T47D (cell line): Measurements from ENCODE around the gene TRIM37.
A peak's percentile ranks its signal among the peaks of the same experiment; 100 is the strongest.
"Not testable (repeated sequence)": the region's sequence is repeated elsewhere in the genome, so short reads cannot be mapped to it uniquely, and the experiment has no call there.

Source experiments
- DNase-seq, 2 experiments: peaks; one replicate each; pipeline versions ENCODE4 v3.0.0 to v3.0.0-alpha.2; 2011 to 2012; ENCODE audit warnings: low read depth in 1 of 2, low spot score in 1 of 2
- JUND ChIP-seq: IDR thresholded peaks from 2 replicates; pipeline ENCODE4 v1.6.1; 2012; ENCODE audit warnings: low read depth
- in situ Hi-C: cut with HindIII; loops from 2 replicates; pipeline ENCODE4 v1.10.0; 2016; ENCODE audit warnings: low sequenced_read_pairs, low pct_unique_long_range_greater_than_20kb

The TRIM37 gene

DNA sequence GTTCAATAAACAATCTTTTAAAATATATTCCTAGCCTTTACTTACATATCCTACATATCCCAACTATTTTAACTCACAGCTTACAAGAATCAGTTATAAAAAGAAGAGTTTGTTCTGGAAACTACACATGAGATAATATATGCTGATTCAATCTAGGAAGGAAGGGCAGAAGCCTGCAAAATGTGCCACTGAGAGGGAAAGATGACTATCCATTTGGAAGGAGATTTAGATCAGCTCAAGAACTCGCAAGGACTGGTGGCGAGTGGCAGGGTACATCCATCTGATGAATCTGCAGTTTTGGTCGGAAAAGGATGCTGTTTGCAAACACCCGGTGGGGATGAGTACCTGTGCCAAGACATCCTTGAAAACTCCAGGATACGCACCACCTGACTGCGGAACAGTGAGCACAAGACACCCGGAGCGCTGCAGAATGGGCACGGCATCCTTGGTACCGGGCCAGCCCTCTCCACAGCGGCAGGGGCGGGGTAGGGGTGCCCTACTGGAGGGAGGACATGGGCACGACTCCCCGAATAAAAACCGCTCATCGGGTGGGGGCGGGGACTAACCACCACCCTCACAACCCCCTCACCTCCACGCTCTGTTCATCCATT is 723 bp downstream of the TRIM37 start:
- peak; percentile 21 to 88 for DNase-seq
- in situ Hi-C loops, result no loop called here

DNA sequence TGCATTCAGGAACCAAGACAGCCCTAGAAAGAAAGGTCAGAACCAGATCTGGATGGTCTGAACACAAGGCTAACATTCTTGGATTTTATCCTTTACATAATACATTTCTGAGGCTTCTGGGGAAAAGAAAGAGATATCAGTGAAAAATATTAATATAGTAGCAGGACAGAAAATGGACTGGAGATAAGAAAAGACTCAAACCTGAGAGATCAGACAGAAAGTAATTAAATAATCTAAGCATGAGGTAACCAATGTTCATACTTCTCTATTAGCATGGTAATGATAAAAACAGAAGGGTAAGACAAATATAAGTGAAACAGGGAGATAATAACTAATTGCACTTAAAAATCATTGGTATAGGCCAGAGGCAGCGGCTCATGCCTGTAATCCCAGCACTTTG is 5.5 kb downstream of the TRIM37 start:
- no peak for TF ChIP-seq JUND
- no peak for DNase-seq
- in situ Hi-C loops, result no loop called here

More for the DNA sequence above, 723 bp downstream of the TRIM37 start:
- TF ChIP-seq JUND, result no peak

DNA sequence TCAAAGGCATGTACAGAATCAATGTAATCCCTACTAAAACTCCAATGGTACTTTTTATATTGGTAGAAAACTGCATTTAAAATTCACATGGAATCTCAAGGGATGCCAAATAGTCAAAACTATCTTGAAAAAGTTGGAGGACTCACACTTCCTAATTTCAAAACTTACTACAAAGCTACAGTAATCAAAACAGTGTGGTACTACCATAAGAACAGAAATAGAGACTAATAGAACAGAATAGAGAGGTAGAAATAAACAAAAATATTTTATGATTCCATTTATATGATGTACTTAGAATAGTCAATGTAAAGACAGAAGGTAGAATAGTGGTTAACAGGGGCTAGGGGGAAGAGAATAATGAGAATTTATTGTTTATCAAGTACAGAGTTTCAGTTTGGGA is 8.8 kb downstream of the TRIM37 start:
- no peak for TF ChIP-seq JUND
- in situ Hi-C loops, result no loop called here
- no peak for DNase-seq

DNA sequence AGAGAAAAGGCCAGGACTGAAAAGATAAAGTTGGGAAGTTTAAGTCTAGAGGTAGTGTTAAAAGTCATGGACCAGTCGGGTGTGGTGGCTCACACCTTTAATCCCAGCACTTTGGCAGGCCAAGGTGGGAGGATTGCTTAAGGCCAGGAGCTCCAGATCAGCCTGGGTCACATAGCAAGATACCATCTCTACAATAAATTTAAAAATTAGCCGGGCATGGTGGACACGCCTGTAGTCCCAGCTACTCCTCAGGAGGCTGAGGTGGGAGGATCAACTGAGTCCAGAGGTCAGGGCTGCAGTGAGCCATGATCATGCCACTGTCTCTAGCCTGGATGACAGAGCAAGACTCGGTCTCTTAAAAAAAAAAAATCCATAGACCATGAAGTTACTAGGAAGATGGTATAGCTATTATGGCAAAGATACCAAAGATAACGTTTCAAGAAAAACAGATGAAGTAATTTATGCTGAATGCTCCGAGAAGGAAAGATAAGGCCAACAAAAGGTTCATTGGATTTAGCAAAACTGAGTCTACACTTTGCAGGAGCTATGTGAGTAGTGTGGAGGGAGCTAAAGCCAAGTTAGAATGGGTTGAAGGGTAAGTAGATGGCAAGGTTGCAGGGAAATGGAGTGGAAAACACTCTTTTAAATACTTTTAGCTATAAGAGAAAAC is 11.7 kb downstream of the TRIM37 start:
- no peak for TF ChIP-seq JUND
- DNase-seq, result peak in 1 of 2 experiments; percentile 13
- in situ Hi-C loops, result no loop called here

DNA sequence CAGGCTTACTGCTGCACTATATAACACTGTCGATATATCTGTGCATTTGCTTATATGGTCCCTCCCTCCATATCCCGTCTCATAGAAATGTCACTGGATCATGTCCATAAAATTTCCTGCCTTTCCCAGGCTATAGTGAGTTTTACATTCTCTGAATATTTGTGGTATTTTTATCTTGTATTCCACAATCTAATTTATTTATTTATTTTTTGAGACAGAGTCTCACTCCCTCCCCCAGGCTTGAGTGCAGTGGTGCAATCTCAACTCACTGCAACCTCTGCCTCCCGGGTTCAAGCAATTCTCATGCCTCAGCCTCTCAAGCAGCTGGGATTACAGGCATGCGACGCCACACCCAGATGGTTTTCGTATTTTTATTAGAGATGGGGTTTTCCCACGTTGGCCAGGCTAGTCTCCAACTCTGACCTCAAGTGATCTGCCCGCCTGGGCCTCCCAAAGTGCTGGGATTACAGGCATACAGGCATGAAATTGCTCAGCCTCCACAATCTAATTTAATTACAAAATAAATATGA is 12.9 kb downstream of the TRIM37 start:
- TF ChIP-seq JUND, result no peak
- DNase-seq, result peak in 1 of 2 experiments; percentile 74
- in situ Hi-C loops, result no loop called here

DNA sequence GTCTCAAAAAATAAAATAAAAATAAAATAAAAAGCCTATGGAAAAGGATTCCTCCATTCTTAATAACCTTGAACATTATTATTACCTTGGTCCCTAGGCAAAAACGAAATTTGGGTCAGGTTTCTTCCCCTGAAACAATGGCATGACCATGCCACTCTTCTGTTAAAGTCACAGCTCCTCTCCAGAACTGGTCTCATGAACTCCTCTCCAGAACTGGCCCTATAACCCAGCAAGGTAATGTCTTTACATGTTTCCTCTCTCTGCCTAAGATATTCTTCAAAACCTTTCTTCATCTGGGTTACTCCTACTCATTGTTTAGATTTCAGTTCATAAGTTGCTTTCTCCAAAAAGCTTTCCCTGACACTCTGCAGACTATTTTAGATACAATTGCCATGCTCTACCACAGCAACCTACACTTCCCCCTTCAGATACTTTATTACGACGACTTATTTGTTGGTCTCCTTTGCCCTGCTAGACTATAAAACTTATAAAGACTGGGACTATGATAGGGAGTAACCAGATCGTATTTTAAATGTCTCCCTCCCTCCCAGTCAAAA is 13.5 kb downstream of the TRIM37 start:
- DNase-seq, result no peak
- no peak for TF ChIP-seq JUND
- in situ Hi-C loops, result no loop called here

DNA sequence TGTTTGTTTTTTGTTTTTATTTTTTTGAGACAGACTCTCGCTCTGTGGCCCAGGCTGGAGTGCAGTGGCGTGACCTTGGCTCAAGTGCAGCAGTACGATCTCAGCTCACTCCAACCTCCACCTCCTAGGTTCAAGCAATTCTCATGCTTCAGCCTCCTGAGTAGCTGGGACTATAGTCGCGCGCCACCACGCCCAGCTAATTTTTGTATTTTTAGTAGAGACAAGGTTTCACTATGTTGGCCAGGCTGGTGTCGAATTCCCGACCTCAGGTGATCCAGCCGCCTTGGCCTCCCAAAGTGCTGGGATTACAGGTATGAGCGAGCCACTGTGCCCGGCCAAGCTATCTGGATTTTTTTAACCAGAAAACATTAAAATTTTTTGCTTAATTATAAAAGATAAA is 16.1 kb downstream of the TRIM37 start:
- DNase-seq, in situ Hi-C loops: not testable (repeated sequence)

DNA sequence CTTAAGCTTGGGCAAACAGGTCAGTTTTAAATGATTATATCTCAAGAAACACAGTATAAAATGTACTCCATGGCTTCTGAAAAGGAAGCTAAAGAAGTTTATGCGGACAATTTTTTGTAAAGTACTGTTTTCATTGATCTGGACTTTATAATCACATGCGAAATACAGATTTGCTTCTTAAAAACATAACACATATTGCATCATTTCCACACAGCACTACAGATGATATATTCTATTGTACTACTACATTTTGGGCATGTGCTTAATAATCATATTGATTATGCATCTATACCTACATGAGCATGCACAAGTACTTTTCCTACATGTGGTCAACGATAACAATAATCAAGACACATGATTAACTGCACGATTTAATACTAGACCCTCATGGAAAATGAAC is 22.5 kb downstream of the TRIM37 start:
- DNase-seq, result no peak

DNA sequence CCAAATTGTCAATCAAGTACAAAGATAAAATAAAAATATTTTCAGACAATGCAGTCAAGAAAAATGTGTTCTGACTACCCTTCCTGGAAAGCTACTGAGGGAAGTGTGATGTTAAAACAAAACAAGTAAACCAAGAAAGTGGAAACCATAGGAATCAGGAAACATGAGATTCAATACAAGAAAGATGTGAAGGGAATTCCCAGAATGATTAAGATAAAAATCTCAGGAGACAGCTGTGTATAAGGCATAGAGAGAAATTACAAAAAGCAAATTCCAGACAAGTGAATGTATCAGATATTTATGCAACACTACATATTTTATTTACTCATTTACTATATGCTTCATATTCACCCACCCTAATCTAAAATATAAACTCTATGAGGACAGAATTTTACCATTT is 32.2 kb downstream of the TRIM37 start:
- TF ChIP-seq JUND, result no peak
- DNase-seq, result no peak
- in situ Hi-C loops, result no loop called here

More for the DNA sequence above, 22.5 kb downstream of the TRIM37 start:
- TF ChIP-seq JUND, result no peak
- in situ Hi-C loops, result no loop called here

DNA sequence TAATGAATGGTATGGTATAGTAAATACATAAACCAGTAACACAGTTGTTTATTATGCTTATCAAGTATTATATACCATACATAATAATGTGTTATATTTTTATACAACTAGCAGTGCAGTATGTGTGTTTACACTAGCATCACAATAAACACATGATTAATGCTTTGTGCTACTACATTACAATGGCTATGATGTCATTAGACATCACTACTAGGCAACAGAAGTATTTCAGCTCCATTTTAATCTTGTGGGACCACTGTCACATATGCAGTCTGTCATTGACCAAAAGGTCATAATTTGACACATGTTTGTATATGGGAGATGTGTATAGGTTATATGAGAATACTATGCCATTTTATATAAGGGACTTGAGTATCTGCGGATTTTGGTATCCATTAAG is 32.7 kb downstream of the TRIM37 start:
- TF ChIP-seq JUND, result no peak
- no peak for DNase-seq
- in situ Hi-C loops, result no loop called here

DNA sequence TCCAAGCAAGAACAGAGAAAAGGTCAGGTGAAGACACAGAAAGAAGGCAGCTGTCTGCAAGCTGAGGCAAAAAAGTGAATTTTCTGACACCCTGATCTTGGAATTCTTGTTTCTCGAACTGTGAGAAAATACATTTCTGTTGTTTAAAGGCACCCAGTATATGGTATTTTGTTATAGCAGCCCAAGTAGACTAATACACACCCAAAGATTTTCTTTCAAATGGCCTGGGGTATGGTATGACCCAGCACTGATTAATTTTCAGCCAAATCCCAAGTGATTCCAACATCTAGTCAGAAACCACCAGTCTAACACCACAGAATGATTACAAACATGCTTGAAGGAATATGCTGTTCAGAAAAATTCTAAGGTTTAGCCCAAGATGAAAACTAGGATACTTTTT is 36.8 kb downstream of the TRIM37 start:
- DNase-seq, result no peak
- in situ Hi-C loops, result no loop called here
- no peak for TF ChIP-seq JUND

DNA sequence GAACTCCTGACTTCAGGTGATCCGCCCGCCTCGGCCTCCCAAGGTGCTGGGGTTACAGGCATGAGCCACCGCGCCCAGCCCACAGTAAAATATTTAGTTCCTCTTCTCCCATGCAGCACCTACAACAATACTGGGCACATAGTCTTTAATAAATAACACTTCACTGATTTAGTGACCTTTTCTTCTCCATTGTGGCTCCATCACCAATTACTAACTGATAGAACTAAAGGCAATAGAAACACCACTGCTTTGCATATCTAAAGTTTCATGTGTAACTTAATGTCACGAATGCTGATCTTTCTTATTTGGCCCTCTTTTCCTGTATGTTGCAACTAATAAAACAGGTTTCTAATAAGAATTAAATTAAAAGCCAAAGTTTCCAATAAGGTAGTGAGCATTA is 38.9 kb downstream of the TRIM37 start:
- no peak for DNase-seq
- in situ Hi-C loops, result no loop called here
- no peak for TF ChIP-seq JUND

DNA sequence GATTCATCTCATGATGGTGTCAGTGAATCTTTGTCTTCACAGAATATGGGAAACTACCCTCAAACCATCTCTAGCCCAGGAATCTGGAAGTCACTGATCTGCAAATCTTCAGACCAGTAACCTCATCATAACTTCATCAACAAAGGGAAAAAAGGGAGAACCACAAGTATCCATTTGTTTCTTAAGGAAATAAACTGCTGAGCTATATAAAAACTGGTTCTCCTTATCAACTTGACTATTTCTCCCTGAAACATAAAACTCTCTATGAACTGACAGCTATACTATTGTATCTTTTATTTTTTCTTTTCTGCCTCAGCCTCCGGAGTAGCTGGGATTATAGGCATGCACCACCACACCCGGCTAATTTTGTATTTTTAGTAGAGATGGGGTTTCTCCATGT is 39.3 kb downstream of the TRIM37 start:
- no peak for TF ChIP-seq JUND
- in situ Hi-C loops, result no loop called here
- DNase-seq, result no peak
